Stimulated activated memory B cell treated with anti-CD40 and anti-IgM and Interleukin-4, amounts not matched to agents 10 μg/mL and 1 μg/mL and 100 μg/mL, for 72 hours (primary cell): ENCODE results near the gene SMARCAD1.

Experiments
- ATAC-seq: fragments of 150-1000 bp; cut with Tn5 transposase; 2 replicates; pipeline ENCODE4 v1.10.0; 2021
- H3K27ac Mint-ChIP-seq: one replicate; pipeline ENCODE4 v1.8.0; 2022; ENCODE audit warnings: mild to moderate bottlenecking, mixed read lengths
- H3K27me3 Mint-ChIP-seq: one replicate; pipeline ENCODE4 v1.8.0; 2022; ENCODE audit warnings: mixed read lengths
- H3K36me3 Mint-ChIP-seq: one replicate; pipeline ENCODE4 v1.8.0; 2022; ENCODE audit warnings: mixed read lengths
- H3K4me1 Mint-ChIP-seq: one replicate; pipeline ENCODE4 v1.8.0; 2022; ENCODE audit warnings: mixed read lengths
- H3K4me3 Mint-ChIP-seq: one replicate; pipeline ENCODE4 v1.8.0; 2022; ENCODE audit warnings: mild to moderate bottlenecking, moderate library complexity, mixed read lengths
- H3K9me3 Mint-ChIP-seq: one replicate; pipeline ENCODE4 v1.8.0; 2022; ENCODE audit warnings: mixed read lengths

Gene SMARCAD1

DNA sequence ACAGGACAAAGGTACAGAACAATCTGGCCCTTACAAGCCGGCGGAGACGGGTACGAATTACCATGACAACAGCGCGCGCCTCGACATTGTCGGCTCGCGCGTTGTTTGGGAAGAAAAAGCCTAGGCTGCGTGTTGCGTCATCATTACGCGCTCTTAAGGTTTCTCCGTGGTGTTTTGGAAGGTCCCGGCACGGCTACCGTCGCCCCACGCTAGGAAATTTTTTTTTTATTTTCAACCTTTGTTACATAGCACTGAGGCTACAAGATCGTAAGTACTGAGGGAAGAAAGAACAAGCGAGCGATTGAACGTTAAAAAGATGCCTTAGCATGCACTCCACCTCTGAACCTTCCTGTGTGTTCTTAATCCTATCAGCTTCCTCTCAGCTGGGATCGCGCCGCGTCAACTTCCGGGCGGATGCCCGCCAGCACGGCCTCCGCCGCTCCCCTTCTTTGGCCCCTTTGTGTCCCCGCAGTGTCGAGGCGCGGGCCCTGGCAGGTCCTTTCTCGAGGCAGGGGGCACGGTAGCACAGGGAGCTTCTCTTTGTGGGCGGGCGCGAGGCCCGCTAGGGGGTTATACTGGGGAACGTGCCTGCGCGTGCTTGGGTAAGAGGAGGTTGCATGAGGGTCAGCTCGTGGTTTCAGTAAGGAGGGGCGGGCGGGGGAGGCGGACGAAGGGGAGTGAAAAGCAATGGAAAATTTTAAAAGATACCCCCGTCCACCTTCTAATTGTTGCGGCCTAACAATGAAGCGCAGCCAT, at the start of gene SMARCAD1:
Gene SMARCAD1 (plus strand): TSS at position 397 of the 756 bp plus-strand sequence. CDS start 530 bp downstream, outside the sequence.
- H3K4me3 Mint-ChIP-seq = peak within 1 kb of the TSS; percentile 95
- H3K9me3 Mint-ChIP-seq = no peaks in the 10 kb centered on the region
- H3K36me3 Mint-ChIP-seq = peaks cover 8% of the 10 kb centered on the region
- peaks cover 23% of the 10 kb centered on the region for H3K4me1 Mint-ChIP-seq
- H3K27me3 Mint-ChIP-seq = no peaks in the 10 kb centered on the region
- ATAC-seq = peak; percentile 94
- peak within 1 kb of the TSS; percentile 96 for H3K27ac Mint-ChIP-seq

- H3K27ac Mint-ChIP-seq = no peak overlapping the region
- no peaks in the 10 kb centered on the region for H3K36me3 Mint-ChIP-seq
- no peaks in the 10 kb centered on the region for H3K9me3 Mint-ChIP-seq
- H3K4me3 Mint-ChIP-seq = no peak overlapping the region
- H3K4me1 Mint-ChIP-seq = no peaks in the 10 kb centered on the region
- ATAC-seq = no peak
- no peaks in the 10 kb centered on the region for H3K27me3 Mint-ChIP-seq
These were observed 48.8 kb upstream of the SMARCAD1 start for GRCh38 chr4:94158883-94159282.

- Mint-ChIP-seq H3K4me1 (no peaks in the 10 kb centered on the region), H3K4me3 (no peak overlapping the region), H3K36me3 (no peaks in the 10 kb centered on the region), H3K27me3 (no peaks in the 10 kb centered on the region), H3K9me3 (no peaks in the 10 kb centered on the region), H3K27ac (no peak overlapping the region)
- no peak for ATAC-seq
These were observed 47.9 kb upstream of the SMARCAD1 start for GRCh38 chr4:94159790-94160189.

GRCh38 chr4:94160774-94161173, 46.9 kb upstream of the SMARCAD1 start:
- no peaks in the 10 kb centered on the region for H3K36me3 Mint-ChIP-seq
- H3K27ac Mint-ChIP-seq = no peak overlapping the region
- H3K4me1 Mint-ChIP-seq = no peaks in the 10 kb centered on the region
- H3K9me3 Mint-ChIP-seq = no peaks in the 10 kb centered on the region
- no peak overlapping the region for H3K4me3 Mint-ChIP-seq
- no peak for ATAC-seq
- H3K27me3 Mint-ChIP-seq = no peaks in the 10 kb centered on the region

- Mint-ChIP-seq H3K4me1 (no peaks in the 10 kb centered on the region), H3K36me3 (no peaks in the 10 kb centered on the region), H3K27me3 (no peaks in the 10 kb centered on the region), H3K4me3 (no peak overlapping the region), H3K27ac (no peak overlapping the region), H3K9me3 (no peaks in the 10 kb centered on the region)
- ATAC-seq = no peak
These were observed 42.4 kb upstream of the SMARCAD1 start for GRCh38 chr4:94165256-94165655.

GRCh38 chr4:94168321-94168720, 39.3 kb upstream of the SMARCAD1 start:
- Mint-ChIP-seq H3K9me3 (no peaks in the 10 kb centered on the region), H3K27me3 (no peaks in the 10 kb centered on the region), H3K4me3 (no peak overlapping the region), H3K4me1 (no peaks in the 10 kb centered on the region), H3K36me3 (no peaks in the 10 kb centered on the region), H3K27ac (no peak overlapping the region)
- ATAC-seq = no peak

DNA sequence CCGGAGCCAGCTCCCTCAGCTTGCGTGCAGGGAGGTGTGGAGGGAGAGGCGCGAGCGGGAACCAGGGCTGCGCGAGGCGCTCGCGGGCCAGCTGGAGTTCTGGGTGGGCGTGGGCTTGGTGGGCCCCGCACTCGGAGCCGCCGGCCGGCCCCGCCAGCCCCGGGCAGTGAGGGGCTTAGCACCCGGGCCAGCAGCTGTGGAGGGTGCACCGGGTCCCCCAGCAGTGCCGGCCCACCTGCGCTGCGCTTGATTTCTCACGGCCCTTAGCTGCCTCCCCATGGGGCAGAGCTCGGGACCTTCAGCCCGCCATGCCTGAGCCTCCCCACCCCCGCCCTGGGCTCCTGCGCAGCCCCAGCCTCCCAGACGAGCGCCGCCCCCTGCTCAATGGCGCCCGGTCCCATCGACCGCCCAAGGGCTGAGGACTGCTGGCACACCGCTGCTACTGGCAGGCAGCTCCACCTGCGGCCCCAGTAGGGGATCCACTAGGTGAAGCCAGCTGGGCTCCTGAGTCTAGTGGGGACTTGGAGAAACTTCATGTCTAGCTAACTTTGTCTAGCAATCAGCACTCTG, 37.8 kb upstream of the SMARCAD1 start:
- Mint-ChIP-seq H3K4me3 (no peak overlapping the region), H3K9me3 (no peaks in the 10 kb centered on the region), H3K27ac (no peak overlapping the region), H3K36me3 (no peaks in the 10 kb centered on the region), H3K27me3 (no peaks in the 10 kb centered on the region), H3K4me1 (no peaks in the 10 kb centered on the region)
- no peak for ATAC-seq

DNA sequence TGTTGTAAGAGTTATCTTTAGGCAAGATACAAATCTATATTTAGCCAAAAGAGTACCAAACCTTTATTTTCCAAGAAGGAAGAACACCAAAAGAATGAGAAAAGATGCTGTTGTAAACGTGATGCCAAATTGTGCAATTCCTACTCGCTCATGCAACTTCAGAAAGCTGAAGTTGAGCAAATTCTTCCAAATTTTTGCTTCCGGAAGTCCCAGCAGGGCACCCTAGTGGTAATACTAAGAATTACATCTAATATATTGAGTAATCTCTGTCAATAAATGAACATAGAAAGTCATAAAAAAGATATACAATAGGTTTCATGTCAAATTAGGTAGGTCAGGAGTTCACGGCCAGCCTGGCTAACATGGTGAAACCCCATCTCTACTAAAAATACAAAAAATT, 36.0 kb upstream of the SMARCAD1 start:
- Mint-ChIP-seq H3K27me3 (no peaks in the 10 kb centered on the region), H3K4me1 (no peaks in the 10 kb centered on the region), H3K4me3 (no peak overlapping the region), H3K9me3 (no peaks in the 10 kb centered on the region), H3K27ac (no peak overlapping the region), H3K36me3 (no peaks in the 10 kb centered on the region)
- ATAC-seq = no peak

GRCh38 chr4:94175553-94176261, 32.0 kb upstream of the SMARCAD1 start:
- no peaks in the 10 kb centered on the region for H3K27me3 Mint-ChIP-seq
- no peaks in the 10 kb centered on the region for H3K4me1 Mint-ChIP-seq

GRCh38 chr4:94177822-94178221, 29.8 kb upstream of the SMARCAD1 start:
- ATAC-seq = no peak
- no peak overlapping the region for H3K27ac Mint-ChIP-seq
- H3K4me3 Mint-ChIP-seq = no peak overlapping the region
- H3K9me3 Mint-ChIP-seq = no peaks in the 10 kb centered on the region
- H3K4me1 Mint-ChIP-seq = no peaks in the 10 kb centered on the region
- H3K36me3 Mint-ChIP-seq = no peaks in the 10 kb centered on the region
- no peaks in the 10 kb centered on the region for H3K27me3 Mint-ChIP-seq

More at GRCh38 chr4:94175553-94176261, 32.0 kb upstream of the SMARCAD1 start:
- ATAC-seq = no peak
- no peaks in the 10 kb centered on the region for H3K36me3 Mint-ChIP-seq
- H3K9me3 Mint-ChIP-seq = no peaks in the 10 kb centered on the region
- H3K4me3 Mint-ChIP-seq = no peak overlapping the region
- H3K27ac Mint-ChIP-seq = no peak overlapping the region

- Mint-ChIP-seq H3K4me1 (no peaks in the 10 kb centered on the region), H3K27me3 (no peaks in the 10 kb centered on the region), H3K4me3 (no peak overlapping the region), H3K36me3 (no peaks in the 10 kb centered on the region), H3K27ac (no peak overlapping the region), H3K9me3 (no peaks in the 10 kb centered on the region)
- no peak for ATAC-seq
These were observed 25.9 kb upstream of the SMARCAD1 start for GRCh38 chr4:94181815-94182214.

DNA sequence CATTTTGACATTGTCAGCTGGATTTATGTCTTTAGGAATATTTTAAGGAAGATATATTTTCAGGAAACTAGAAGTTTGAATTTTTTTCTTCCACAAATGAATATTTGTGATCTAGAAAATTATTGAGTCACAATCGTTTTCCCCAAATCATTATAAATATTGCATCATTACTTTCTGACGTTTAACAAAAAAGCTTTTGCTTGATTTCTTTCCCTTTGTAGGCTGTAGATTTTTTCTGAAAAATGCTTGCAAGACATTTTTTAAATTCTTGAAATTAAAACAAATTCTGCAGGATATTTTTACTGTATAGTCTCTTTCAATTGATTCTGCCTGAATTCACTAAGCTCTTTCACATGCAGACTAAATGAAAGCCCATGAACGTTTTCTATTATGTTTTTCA, 4.9 kb upstream of the SMARCAD1 start:
- peaks cover 8% of the 10 kb centered on the region for H3K27me3 Mint-ChIP-seq
- no peak for ATAC-seq
- no peak overlapping the region for H3K27ac Mint-ChIP-seq
- H3K4me3 Mint-ChIP-seq = no peak overlapping the region
- H3K36me3 Mint-ChIP-seq = no peaks in the 10 kb centered on the region
- peaks cover 5% of the 10 kb centered on the region for H3K4me1 Mint-ChIP-seq
- no peaks in the 10 kb centered on the region for H3K9me3 Mint-ChIP-seq

- Mint-ChIP-seq H3K36me3 (peaks cover 15% of the 10 kb centered on the region), H3K27ac (peak overlapping the region; percentile 96), H3K4me1 (peaks cover 29% of the 10 kb centered on the region), H3K9me3 (no peaks in the 10 kb centered on the region), H3K4me3 (peak overlapping the region; percentile 95), H3K27me3 (no peaks in the 10 kb centered on the region)
- ATAC-seq = no peak
These were observed 601 bp downstream of the SMARCAD1 start for GRCh38 chr4:94208266-94208665.

- H3K4me1 Mint-ChIP-seq = peaks cover 35% of the 10 kb centered on the region
- peak overlapping the region; percentile 95 for H3K4me3 Mint-ChIP-seq
- H3K27me3 Mint-ChIP-seq = no peaks in the 10 kb centered on the region
- no peak for ATAC-seq
- H3K36me3 Mint-ChIP-seq = peaks cover 21% of the 10 kb centered on the region
- no peaks in the 10 kb centered on the region for H3K9me3 Mint-ChIP-seq
- peak overlapping the region; percentile 96 for H3K27ac Mint-ChIP-seq
These were observed 1.3 kb downstream of the SMARCAD1 start for GRCh38 chr4:94208918-94209317.

DNA sequence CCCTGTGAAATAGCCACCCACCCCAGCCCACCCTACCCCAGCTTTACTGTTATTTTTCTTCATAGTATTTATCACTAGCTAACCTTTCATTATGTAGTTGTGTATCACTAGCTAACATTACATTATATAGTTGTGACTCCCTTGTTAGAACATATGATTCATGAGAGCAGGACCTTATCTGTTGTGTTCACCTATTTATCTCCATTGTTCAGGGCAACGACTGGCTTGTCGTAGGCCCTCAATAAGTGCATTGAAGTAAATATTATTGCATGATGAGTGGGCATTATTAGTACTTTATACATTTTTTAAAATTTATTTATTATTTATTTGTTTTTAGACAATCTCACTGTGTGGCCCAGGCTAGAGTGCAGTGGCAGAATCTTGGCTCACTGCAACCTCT, 4.2 kb downstream of the SMARCAD1 start:
- ATAC-seq = no peak
- Mint-ChIP-seq H3K27me3 (no peaks in the 10 kb centered on the region), H3K4me3 (no peak overlapping the region), H3K4me1 (peaks cover 51% of the 10 kb centered on the region), H3K36me3 (peaks cover 50% of the 10 kb centered on the region), H3K27ac (no peak overlapping the region), H3K9me3 (no peaks in the 10 kb centered on the region)
